Esophagus (tissue), 2 donors: ENCODE measurements around the gene EPS8L1. TPM values are rescaled to one million over a fixed set of nuclear protein-coding genes. Genes with fewer than 3 reads are reported as not detected.
A peak's percentile ranks its signal among the peaks of the same experiment; 100 is the strongest.
"Not testable (repeated sequence)": the region's sequence is repeated elsewhere in the genome, so short reads cannot be mapped to it uniquely, and the experiment has no call there.

Experiments used
- H3K27ac ChIP-seq, 2 donors: one replicate each; pipeline ENCODE4 v1.5.1; 2013; ENCODE audit warnings: low read depth in 2 of 2, mild to moderate bottlenecking in 2 of 2, inconsistent platforms in 1 of 2, low read length in 1 of 2, moderate library complexity in 1 of 2
- H3K27me3 ChIP-seq, 2 donors: one replicate each; pipeline ENCODE4 v1.6.1; 2013; ENCODE audit warnings: low read length in 2 of 2, control low read depth in 1 of 2, mild to moderate bottlenecking in 1 of 2; ENCODE audit not compliant: insufficient read depth in 2 of 2, control insufficient read depth in 1 of 2
- H3K36me3 ChIP-seq, 2 donors: one replicate each; pipeline ENCODE4 v1.6.1; 2013; ENCODE audit warnings: low read length in 1 of 2; ENCODE audit not compliant: control insufficient read depth in 2 of 2, insufficient read depth in 2 of 2
- H3K4me1 ChIP-seq, 2 donors: one replicate each; pipeline ENCODE4 v1.6.1; 2013; ENCODE audit warnings: low read length in 1 of 2; ENCODE audit not compliant: control insufficient read depth in 2 of 2, insufficient read depth in 2 of 2
- H3K4me3 ChIP-seq, 2 donors: one replicate each; pipeline ENCODE4 v1.5.1; 2013; ENCODE audit warnings: low read length in 2 of 2, mild to moderate bottlenecking in 2 of 2, low read depth in 1 of 2, moderate library complexity in 1 of 2
- H3K9me3 ChIP-seq, 2 donors: one replicate each; pipeline ENCODE4 v1.6.1; 2013; ENCODE audit warnings: mild to moderate bottlenecking in 2 of 2, low read depth in 1 of 2, low read length in 1 of 2, moderate library complexity in 1 of 2; ENCODE audit not compliant: control insufficient read depth in 2 of 2, insufficient read depth in 1 of 2
- WGBS, 2 donors: extraction: QIAGEN DNeasy Blood & Tissue Kit; methylation state at CpG; one replicate each; pipeline ENCODE4 v1.1.7; 2013; 5-methylcytosine and 5-hydroxymethylcytosine counted together
- polyA plus RNA-seq, 2 donors: library from polyadenylated mRNA; stranded (reverse); fragments of 200-250 nt; gene quantifications; one replicate each; pipeline ENCODE4 v1.2.3, GENCODE V29; 2013
- donor health status: healthy with polysubstance abuse.
- donor health status: Bipolar disorder and iron deficiency.

EPS8L1 gene
- polyA plus RNA-seq, result 1,000 to 10,000 TPM in 1 of 2 donors, 100 to 1,000 TPM in 1; 578 to 1,427 TPM

GRCh38 chr19:55075371-55075998, at the start of gene EPS8L1:
EPS8L1 (plus strand) TSS chr19:55075869; CDS start chr19:55076445, 576 bp downstream.
- H3K4me3 ChIP-seq, result peak within 1 kb of the TSS; percentile 48 to 51
- peaks cover 0 to 2% of the 10 kb centered on the region in 2 donors for H3K36me3 ChIP-seq
- 27 to 29% methylated on average over 18 of the region's 18 CpGs for WGBS, 2 donors
- peaks cover 0 to 5% of the 10 kb centered on the region in 2 donors for H3K9me3 ChIP-seq
- peaks cover 0 to 12% of the 10 kb centered on the region in 2 donors for H3K4me1 ChIP-seq
- H3K27me3 ChIP-seq, result no peaks in the 10 kb centered on the region
- peak within 1 kb of the TSS; percentile 77 to 81 for H3K27ac ChIP-seq

DNA sequence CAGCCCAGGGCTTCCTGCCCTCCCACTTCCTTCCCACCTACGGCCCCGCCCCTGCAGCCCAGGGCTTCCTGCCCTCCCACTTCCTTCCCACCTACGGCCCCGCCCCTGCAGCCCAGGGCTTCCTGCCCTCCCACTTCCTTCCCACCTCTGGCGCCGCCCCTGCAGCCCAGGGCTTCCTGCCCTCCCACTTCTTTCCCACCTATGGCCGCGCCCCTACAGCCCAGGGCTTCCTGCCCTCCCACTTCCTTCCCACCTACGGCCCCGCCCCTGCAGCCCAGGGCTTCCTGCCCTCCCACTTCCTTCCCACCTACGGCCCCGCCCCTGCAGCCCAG, 48.6 kb upstream of the EPS8L1 start:
- not testable (repeated sequence) for H3K27me3 ChIP-seq, H3K27ac ChIP-seq, H3K9me3 ChIP-seq, H3K36me3 ChIP-seq, H3K4me3 ChIP-seq, H3K4me1 ChIP-seq
- WGBS, 2 donors, result 89 to 100% methylated on average over 3 to 10 of the region's 12 CpGs

DNA sequence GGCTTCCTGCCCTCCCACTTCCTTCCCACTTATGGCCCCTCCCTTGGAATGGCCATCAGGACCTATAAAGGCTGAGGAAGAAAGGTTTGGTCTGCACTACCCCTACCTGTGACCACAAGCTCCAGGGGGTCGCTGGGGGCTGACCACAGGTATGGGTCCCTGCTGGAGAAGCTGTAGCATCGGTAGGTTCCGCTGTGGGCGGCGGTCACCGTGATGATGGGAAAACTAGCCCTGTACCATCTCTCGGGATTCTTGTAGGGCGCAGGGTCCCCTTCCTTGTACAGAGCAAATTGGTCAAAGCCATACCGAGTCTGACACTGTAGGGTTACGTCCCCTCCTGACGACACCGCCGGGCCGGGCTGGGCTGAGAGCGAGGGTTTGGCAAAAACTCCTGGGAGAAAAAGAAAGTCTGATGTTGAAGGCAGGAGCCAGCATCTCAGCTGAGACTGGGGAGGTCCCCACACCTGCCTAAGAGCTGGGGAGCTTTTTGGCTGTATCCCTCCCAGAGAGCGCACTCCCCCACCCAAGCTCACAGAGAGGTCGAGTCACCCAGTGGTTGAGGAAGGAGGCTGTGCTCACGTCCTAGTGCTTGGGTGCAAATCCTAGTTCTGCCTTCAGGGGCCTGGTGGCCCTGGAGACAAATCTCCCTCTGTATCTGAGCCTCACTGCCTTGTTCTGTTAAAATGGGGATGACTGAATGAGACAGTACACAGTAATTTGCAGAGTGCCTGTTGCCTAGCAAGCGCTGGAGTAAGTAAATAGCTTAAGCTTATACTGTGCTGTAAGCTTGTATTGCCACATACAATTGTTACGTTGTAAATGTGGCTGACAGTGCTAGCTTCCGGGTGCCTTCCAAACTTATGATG, 48.0 kb upstream of the EPS8L1 start:
- 82 to 84% methylated on average over 21 of the region's 21 CpGs for WGBS, 2 donors
- no peaks in the 10 kb centered on the region for H3K36me3 ChIP-seq
- H3K4me1 ChIP-seq, result no peaks in the 10 kb centered on the region
- H3K27ac ChIP-seq, result no peak overlapping the region
- H3K9me3 ChIP-seq, result peaks cover 0 to 5% of the 10 kb centered on the region in 2 donors
- H3K4me3 ChIP-seq, result no peak overlapping the region
- H3K27me3 ChIP-seq, result no peaks in the 10 kb centered on the region

GRCh38 chr19:55028757-55029156, 46.9 kb upstream of the EPS8L1 start:
- H3K9me3 ChIP-seq, result peaks cover 0 to 5% of the 10 kb centered on the region in 2 donors
- H3K27me3 ChIP-seq, result no peaks in the 10 kb centered on the region
- no peak overlapping the region for H3K4me3 ChIP-seq
- H3K36me3 ChIP-seq, result no peaks in the 10 kb centered on the region
- WGBS, 2 donors, result 88 to 89% methylated on average over 7 of the region's 7 CpGs
- no peak overlapping the region for H3K27ac ChIP-seq
- H3K4me1 ChIP-seq, result no peaks in the 10 kb centered on the region

DNA sequence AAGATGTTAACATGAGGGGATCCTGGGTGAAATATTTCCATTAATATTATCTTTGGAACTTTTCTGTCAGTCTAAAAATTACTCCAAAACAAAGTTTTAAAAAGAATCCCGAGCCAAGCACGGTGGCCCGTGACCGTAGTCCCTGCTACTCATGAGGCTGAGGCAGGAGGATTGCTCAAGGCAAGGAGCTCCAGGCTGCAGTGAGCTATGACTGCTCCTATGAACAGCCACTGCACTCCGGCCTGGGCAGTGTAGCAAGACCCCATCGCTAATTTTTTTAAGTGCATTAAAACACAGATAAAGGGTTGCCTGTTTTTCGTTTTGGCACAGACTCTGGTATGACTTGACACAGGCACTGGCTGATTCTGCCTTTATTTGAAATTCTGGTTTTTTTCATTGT, 44.5 kb upstream of the EPS8L1 start:
- Histone ChIP-seq H3K4me3 (no peak overlapping the region), H3K36me3 (no peaks in the 10 kb centered on the region), H3K4me1 (no peaks in the 10 kb centered on the region), H3K9me3 (peaks cover 0 to 5% of the 10 kb centered on the region in 2 donors), H3K27me3 (no peaks in the 10 kb centered on the region), H3K27ac (no peak overlapping the region)
- 86 to 93% methylated on average over 7 of the region's 7 CpGs for WGBS, 2 donors

- Histone ChIP-seq H3K9me3 (peaks cover 0 to 5% of the 10 kb centered on the region in 2 donors), H3K4me3 (no peak overlapping the region), H3K27ac (no peak overlapping the region), H3K27me3 (no peaks in the 10 kb centered on the region), H3K4me1 (no peaks in the 10 kb centered on the region), H3K36me3 (no peaks in the 10 kb centered on the region)
- 80 to 87% methylated on average over 22 of the region's 22 CpGs for WGBS, 2 donors
Observed at GRCh38 chr19:55032170-55032800, 43.4 kb upstream of the EPS8L1 start.

DNA sequence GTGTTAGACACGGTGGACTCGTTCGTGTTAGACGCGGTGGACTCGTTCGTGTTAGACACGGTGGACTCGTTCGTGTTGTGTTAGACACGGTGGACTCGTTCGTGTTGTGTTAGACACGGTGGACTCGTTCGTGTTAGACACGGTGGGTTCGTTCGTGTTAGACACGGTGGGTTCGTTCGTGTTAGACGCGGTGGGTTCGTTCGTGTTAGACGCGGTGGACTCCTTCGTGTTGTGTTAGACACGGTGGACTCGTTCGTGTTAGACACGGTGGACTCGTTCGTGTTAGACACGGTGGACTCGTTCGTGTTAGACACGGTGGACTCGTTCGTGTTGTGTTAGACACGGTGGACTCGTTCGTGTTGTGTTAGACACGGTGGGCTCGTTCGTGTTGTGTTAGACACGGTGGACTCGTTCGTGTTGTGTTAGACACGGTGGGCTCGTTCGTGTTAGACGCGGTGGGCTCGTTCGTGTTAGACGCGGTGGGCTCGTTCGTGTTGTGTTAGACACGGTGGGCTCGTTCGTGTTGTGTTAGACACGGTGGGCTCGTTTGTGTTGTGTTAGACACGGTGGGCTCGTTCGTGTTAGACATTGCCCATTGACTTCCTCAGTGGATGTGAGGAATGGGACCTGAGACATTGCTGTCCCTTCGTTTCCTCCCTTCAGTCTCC, 42.6 kb upstream of the EPS8L1 start:
- H3K36me3 ChIP-seq, H3K4me1 ChIP-seq, H3K27ac ChIP-seq, H3K27me3 ChIP-seq, H3K4me3 ChIP-seq, H3K9me3 ChIP-seq: not testable (repeated sequence)
- 93 to 95% methylated on average over 66 to 70 of the region's 70 CpGs for WGBS, 2 donors

- no peak overlapping the region for H3K27ac ChIP-seq
- H3K36me3 ChIP-seq, result no peaks in the 10 kb centered on the region
- H3K4me3 ChIP-seq, result no peak overlapping the region
- H3K27me3 ChIP-seq, result no peaks in the 10 kb centered on the region
- 94 to 96% methylated on average over 13 of the region's 13 CpGs for WGBS, 2 donors
- peaks cover 0 to 5% of the 10 kb centered on the region in 2 donors for H3K9me3 ChIP-seq
- no peaks in the 10 kb centered on the region for H3K4me1 ChIP-seq
Observed at GRCh38 chr19:55034751-55035150, 40.9 kb upstream of the EPS8L1 start.

DNA sequence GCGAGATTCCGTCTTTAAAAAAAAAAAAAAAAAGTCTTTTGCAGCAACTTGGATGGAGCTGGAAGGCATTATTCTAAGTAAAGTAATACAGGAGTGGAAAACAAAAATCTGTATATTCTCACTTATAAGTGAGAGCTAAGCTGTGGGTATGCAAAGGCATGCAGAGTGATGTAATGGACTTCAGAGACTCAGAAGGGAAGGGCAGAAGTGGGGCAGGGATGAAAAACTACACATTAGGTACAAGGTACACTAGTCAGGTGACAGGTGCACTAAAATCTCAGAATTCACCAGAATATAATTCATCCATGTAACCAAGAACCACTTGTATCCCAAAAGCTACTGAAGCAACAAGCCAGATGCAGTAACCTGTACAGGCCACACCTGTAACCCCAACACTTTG, 39.6 kb upstream of the EPS8L1 start:
- Histone ChIP-seq H3K4me3 (no peak overlapping the region), H3K27ac (no peak overlapping the region), H3K36me3 (no peaks in the 10 kb centered on the region), H3K27me3 (no peaks in the 10 kb centered on the region), H3K9me3 (peaks cover 0 to 5% of the 10 kb centered on the region in 2 donors), H3K4me1 (no peaks in the 10 kb centered on the region)
- WGBS, 2 donors, result 84 to 100% methylated on average over 2 of the region's 2 CpGs
